Breast epithelium (tissue), 3 donors: ENCODE results near the gene CAB39.

Source experiments
- CTCF ChIP-seq, 3 donors: fragments of 450-650 bp; IDR thresholded peaks; one replicate each; pipeline ENCODE4 v1.5.1; 2016 to 2017; ENCODE audit warnings: antibody characterized with exemption in 3 of 3, mild to moderate bottlenecking in 3 of 3, moderate library complexity in 3 of 3
- POLR2AphosphoS5 ChIP-seq, 3 donors: sonication (generic); formaldehyde crosslinking; IDR thresholded peaks; one replicate each; pipeline ENCODE4 v1.6.1; 2017; ENCODE audit warnings: antibody characterized with exemption in 3 of 3

GRCh38 chr2:230676546-230676945 is 36.1 kb upstream of the CAB39 start:
- TF ChIP-seq POLR2AphosphoS5 (IDR thresholded peaks at IDR 0.05) (no peak), CTCF (IDR thresholded peaks at IDR 0.05) (no peak)
